Measurements from ENCODE around the gene TCF20. TPM values are rescaled to one million over a fixed set of nuclear protein-coding genes. Genes with fewer than 3 reads are reported as not detected.

TCF20 gene
- total and polyA plus RNA-seq, 12 donors: 4.2 to 18.8 (median 14.0) TPM

DNA sequence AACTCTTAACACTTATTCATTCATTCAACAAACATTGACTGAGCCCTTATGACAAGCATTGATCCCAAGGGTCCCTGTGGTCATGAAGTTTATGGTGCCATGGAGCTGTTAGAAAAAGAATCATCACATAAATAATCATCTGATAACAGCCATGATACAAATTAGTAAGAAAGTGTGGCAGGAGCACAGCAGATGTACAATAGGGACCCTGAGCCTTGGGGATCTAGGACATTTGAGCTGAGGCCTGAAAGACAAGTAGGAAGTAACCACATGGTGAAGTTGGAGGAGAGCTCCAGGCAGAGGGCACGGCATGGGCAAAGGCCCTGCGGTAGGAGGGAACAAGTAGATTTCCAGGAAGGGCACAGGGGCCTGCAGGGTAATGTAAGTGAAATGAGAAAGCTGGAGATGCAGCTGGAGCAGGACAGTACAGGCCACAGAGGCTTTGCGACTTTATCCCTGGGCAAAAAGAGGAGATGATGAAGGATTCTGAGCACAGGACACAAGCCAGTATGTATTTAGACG, 6.8 kb upstream of the TCF20 start:
- TF ChIP-seq, protein P1, sequence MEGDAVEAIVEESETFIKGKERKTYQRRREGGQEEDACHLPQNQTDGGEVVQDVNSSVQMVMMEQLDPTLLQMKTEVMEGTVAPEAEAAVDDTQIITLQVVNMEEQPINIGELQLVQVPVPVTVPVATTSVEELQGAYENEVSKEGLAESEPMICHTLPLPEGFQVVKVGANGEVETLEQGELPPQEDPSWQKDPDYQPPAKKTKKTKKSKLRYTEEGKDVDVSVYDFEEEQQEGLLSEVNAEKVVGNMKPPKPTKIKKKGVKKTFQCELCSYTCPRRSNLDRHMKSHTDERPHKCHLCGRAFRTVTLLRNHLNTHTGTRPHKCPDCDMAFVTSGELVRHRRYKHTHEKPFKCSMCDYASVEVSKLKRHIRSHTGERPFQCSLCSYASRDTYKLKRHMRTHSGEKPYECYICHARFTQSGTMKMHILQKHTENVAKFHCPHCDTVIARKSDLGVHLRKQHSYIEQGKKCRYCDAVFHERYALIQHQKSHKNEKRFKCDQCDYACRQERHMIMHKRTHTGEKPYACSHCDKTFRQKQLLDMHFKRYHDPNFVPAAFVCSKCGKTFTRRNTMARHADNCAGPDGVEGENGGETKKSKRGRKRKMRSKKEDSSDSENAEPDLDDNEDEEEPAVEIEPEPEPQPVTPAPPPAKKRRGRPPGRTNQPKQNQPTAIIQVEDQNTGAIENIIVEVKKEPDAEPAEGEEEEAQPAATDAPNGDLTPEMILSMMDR (IDR thresholded peaks at IDR 0.05): no peak
- H3K4me3 ChIP-seq: no peak overlapping the region
- H3K9me3 ChIP-seq: no peaks in the 10 kb centered on the region
- 93 to 96% methylated on average over 4 of the region's 4 CpGs for WGBS, 2 donors
- no peak overlapping the region for H3K27ac ChIP-seq
- no peaks in the 10 kb centered on the region for H3K36me3 ChIP-seq
- DNase-seq: no peak
- intact Hi-C loops (cut with DNase I): loop anchor here in 3 of 10 donors (10.0 kb wide), 1 partner anchor 158 kb away; the partner anchor contains the start of gene NFAM1 (in 3 of the 3)
- peaks cover 0 to 27% (median 20%) of the 10 kb centered on the region in 7 donors for H3K27me3 ChIP-seq
- ATAC-seq: no peak
- H3K4me1 ChIP-seq: peaks cover 0 to 5% (median 0%) of the 10 kb centered on the region in 9 donors

DNA sequence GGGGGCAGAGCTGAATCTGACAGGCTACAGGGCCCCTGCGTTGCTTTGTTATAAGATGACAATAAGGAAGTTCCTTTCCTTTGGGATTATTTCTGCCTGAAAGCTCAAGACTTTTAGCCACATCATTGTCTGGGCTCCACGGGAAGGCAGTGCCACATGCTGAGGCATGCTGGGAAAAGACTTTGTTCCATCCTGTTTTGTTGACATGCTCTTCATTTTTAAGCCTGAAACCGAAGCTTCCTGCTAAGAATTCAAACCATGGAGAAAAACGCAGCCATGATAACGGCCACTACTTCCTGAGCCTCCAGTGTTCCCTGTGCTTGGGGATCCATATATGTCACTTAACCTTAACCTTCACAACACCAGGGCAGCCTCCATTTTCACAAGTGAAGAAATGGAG, 5.5 kb upstream of the TCF20 start:
- ATAC-seq: no peak
- WGBS, 2 donors: 51 to 53% methylated on average over 5 of the region's 5 CpGs
- no peak overlapping the region for H3K4me3 ChIP-seq
- H3K27ac ChIP-seq: no peak overlapping the region
- peaks cover 0 to 10% (median 3%) of the 10 kb centered on the region in 9 donors for H3K4me1 ChIP-seq
- peaks cover 0 to 16% (median 9%) of the 10 kb centered on the region in 7 donors for H3K27me3 ChIP-seq
- TF ChIP-seq, protein P1 (IDR thresholded peaks at IDR 0.05): no peak
- no peaks in the 10 kb centered on the region for H3K9me3 ChIP-seq
- intact Hi-C loops (cut with DNase I): loop anchor here in 3 of 10 donors (10.0 kb wide), 1 partner anchor 159 kb away; the partner anchor contains the start of gene NFAM1 (in 3 of the 3)
- no peak for DNase-seq
- no peaks in the 10 kb centered on the region for H3K36me3 ChIP-seq

DNA sequence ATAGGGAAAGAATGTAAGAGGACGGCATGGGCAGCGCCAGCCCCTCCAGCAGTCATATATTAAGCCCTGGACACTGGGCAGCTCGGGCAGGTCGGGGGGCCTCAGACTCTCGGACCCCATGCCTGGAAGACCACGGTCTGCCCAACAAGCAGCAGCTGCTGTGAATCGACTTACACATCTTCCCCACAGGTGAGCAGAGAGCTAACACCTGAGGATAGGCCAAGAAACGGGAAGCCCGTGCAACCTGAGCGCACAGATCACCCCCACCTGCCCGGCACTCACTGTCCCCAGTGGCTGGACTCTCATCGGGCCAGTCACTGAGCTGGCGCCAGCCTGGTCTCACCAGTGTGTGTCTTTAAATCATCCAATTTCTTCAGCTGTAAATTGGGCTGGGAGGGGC, 4.7 kb upstream of the TCF20 start:
- ATAC-seq (no peak), DNase-seq (no peak)
- peaks cover 0 to 9% (median 5%) of the 10 kb centered on the region in 7 donors for H3K27me3 ChIP-seq
- 94 to 96% methylated on average over 13 of the region's 13 CpGs for WGBS, 2 donors
- intact Hi-C loops (cut with DNase I): loop anchor here in 3 of 10 donors (10.0 kb wide), 1 partner anchor 160 kb away; the partner anchor contains the start of gene NFAM1 (in 3 of the 3)
- peaks cover 0 to 13% (median 5%) of the 10 kb centered on the region in 9 donors for H3K4me1 ChIP-seq
- H3K27ac ChIP-seq: no peak overlapping the region
- H3K4me3 ChIP-seq: no peak overlapping the region
- TF ChIP-seq, protein P1 (IDR thresholded peaks at IDR 0.05): no peak
- H3K36me3 ChIP-seq: no peaks in the 10 kb centered on the region
- H3K9me3 ChIP-seq: no peaks in the 10 kb centered on the region

DNA sequence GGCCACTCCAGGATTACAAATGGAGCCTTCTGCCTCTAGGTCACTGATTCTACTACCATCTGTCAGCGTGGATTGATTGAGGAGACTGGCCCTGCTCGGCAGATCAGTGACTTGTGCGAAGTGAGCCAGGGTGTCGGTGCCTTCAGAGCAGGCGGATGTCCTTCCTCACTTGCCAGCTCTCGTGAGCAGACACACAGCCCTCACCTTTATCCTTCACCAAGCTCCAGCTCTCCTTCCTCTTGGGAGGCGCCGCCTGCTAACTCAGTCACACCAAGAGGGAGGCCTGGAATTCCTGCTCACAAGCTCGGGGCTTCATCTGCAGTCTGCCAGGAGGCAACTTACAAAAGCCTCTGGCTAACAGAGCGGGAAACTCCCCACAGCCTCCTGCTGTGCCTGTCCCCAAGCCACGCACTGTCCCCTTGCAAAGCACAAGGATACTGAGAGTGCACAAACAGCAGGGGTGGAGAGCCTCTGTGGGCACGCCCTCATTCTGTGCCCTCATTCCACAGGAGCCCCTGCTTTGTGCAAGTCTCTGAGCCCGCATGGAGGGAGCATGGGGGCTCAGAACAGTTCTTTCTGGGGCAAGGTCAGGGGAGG, 3.5 kb upstream of the TCF20 start:
- intact Hi-C loops (cut with DNase I): loop anchor here in 3 of 10 donors (10.0 kb wide), 1 partner anchor 161 kb away; the partner anchor contains the start of gene NFAM1 (in 3 of the 3)
- ATAC-seq (no peak), DNase-seq (no peak)
- Histone ChIP-seq H3K4me1 (peaks cover 2 to 15% (median 11%) of the 10 kb centered on the region in 9 donors), H3K4me3 (no peak overlapping the region), H3K27ac (no peak overlapping the region), H3K9me3 (no peaks in the 10 kb centered on the region), H3K27me3 (peaks cover 0 to 3% (median 0%) of the 10 kb centered on the region in 7 donors), H3K36me3 (no peaks in the 10 kb centered on the region)
- TF ChIP-seq, protein P1 (IDR thresholded peaks at IDR 0.05): no peak
- WGBS, 2 donors: 84% methylated on average over 13 of the region's 13 CpGs
